ENCODE data around the gene SLCO4A1.

- TF ChIP-seq POLR2A (IDR thresholded peaks at IDR 0.05) (no peak), CTCF (IDR thresholded peaks at IDR 0.05) (no peak)
These were observed 43.7 kb downstream of the SLCO4A1 start for GRCh38 chr20:62685781-62686555.
